DND-41 (cell line): ENCODE results near the gene MPST.

Experiments used
- ATAC-seq: fragments of 200-7000 bp; cut with Tn5 transposase; 3 replicates; pipeline ENCODE4 v1.9.1; 2021; ENCODE audit warnings: low read depth; ENCODE audit not compliant: insufficient read depth
- DNase-seq: peaks from one replicate; pipeline ENCODE4 v3.0.0-alpha.2; 2020
- H2AFZ ChIP-seq: 2 replicates; pipeline ENCODE4 v1.6.0; 2012; ENCODE audit warnings: low read depth, low read length
- H3K27ac ChIP-seq: 2 replicates; pipeline ENCODE4 v1.5.1; 2012; ENCODE audit warnings: low read length, inconsistent platforms
- H3K27me3 ChIP-seq: fragments of 200-600 bp; sonication (generic); 2 replicates; pipeline ENCODE4 v1.6.0; 2012; ENCODE audit warnings: low read length, mild to moderate bottlenecking, inconsistent platforms; ENCODE audit not compliant: insufficient read depth, poor library complexity
- H3K36me3 ChIP-seq: 2 replicates; pipeline ENCODE4 v1.5.1; 2012; ENCODE audit warnings: low read length, inconsistent platforms; ENCODE audit not compliant: insufficient read depth
- H3K4me1 ChIP-seq: 2 replicates; pipeline ENCODE4 v1.5.1; 2012; ENCODE audit warnings: mild to moderate bottlenecking, low read length; ENCODE audit not compliant: insufficient read depth
- H3K4me2 ChIP-seq: 2 replicates; pipeline ENCODE4 v1.6.0; 2012; ENCODE audit warnings: mild to moderate bottlenecking, moderate library complexity, low read length, inconsistent platforms; ENCODE audit not compliant: insufficient read depth
- H3K4me3 ChIP-seq, 2 experiments: fragments of 200-600 bp in 1 of 2; shearing (Covaris generic) in 1 of 2; 2 replicates each; pipeline ENCODE4 v1.5.1; 2012 to 2016; ENCODE audit warnings: inconsistent platforms in 2 of 2, low read length in 2 of 2, mild to moderate bottlenecking in 2 of 2, low read depth in 1 of 2, moderate library complexity in 1 of 2
- H3K79me2 ChIP-seq: 2 replicates; pipeline ENCODE4 v1.6.0; 2012; ENCODE audit warnings: low read length, inconsistent platforms; ENCODE audit not compliant: insufficient read depth
- H3K9ac ChIP-seq: 2 replicates; pipeline ENCODE4 v1.6.0; 2012; ENCODE audit warnings: low read depth, mild to moderate bottlenecking, inconsistent platforms, low read length, moderate library complexity
- H3K9me3 ChIP-seq: 2 replicates; pipeline ENCODE4 v1.5.1; 2012; ENCODE audit warnings: low read length, moderate library complexity, mild to moderate bottlenecking, inconsistent platforms; ENCODE audit not compliant: insufficient read depth, severe bottlenecking
- H4K20me1 ChIP-seq: 2 replicates; pipeline ENCODE4 v1.6.0; 2012; ENCODE audit warnings: low read length; ENCODE audit not compliant: insufficient read depth
- EZH2 ChIP-seq: IDR thresholded peaks from 3 replicates; pipeline ENCODE4 v1.6.1; 2012; ENCODE audit warnings: borderline replicate concordance, low read depth, mild to moderate bottlenecking, moderate library complexity, low read length, inconsistent platforms; ENCODE audit not compliant: severe bottlenecking
- TF ChIP-seq, protein P1 (sequence below): IDR thresholded peaks from 2 replicates; pipeline ENCODE4 v1.5.1; 2012; ENCODE audit warnings: borderline replicate concordance, low read length, moderate library complexity, mild to moderate bottlenecking; ENCODE audit not compliant: poor library complexity, severe bottlenecking; ENCODE audit errors: extremely low read depth

Gene MPST

DNA sequence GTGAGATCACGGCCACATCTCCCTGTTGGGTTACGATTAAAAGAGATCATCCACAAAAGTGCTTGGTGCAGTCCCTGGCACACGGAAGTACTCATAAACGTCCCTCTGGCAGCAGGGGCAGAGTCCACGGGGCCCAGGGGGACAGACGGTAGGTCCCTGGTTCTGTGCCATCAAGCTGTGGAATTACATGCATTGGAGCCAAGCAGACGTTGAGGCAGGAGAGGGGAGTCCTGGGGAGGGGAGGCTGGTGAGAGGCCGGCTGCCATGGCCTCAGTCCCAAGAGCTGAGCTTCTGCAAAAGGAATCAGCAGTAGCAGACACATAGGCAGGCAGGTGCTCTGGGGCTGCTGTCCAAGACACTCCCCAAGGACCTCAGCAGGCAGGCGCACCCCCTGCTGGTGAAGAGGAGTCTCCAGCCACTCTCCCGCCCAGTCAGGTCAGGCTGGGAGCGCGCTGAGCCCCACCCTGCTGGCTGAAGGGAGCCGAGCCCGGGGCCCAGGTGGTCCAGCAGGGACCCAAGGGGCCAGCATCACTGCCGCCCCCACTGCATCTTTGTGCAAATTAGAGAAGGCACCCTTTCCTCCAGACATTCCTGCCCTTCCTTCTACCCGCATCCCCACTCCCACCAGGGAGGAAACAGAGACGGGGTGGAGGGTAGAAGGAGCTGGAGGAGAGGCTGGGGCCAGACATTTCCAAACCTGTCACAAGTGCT lies 24.4 kb downstream of the MPST start:
- Histone ChIP-seq H3K4me3 (no peak overlapping the region), H2AFZ (no peak overlapping the region), H3K79me2 (no peaks in the 10 kb centered on the region), H4K20me1 (no peaks in the 10 kb centered on the region), H3K27ac (no peak overlapping the region), H3K36me3 (no peaks in the 10 kb centered on the region), H3K9ac (no peak overlapping the region), H3K4me2 (no peak overlapping the region), H3K4me1 (no peaks in the 10 kb centered on the region), H3K27me3 (peaks cover 2% of the 10 kb centered on the region), H3K9me3 (no peaks in the 10 kb centered on the region)
- peak; percentile 42 for DNase-seq
- ATAC-seq: peak; percentile 85
- TF ChIP-seq, protein P1, sequence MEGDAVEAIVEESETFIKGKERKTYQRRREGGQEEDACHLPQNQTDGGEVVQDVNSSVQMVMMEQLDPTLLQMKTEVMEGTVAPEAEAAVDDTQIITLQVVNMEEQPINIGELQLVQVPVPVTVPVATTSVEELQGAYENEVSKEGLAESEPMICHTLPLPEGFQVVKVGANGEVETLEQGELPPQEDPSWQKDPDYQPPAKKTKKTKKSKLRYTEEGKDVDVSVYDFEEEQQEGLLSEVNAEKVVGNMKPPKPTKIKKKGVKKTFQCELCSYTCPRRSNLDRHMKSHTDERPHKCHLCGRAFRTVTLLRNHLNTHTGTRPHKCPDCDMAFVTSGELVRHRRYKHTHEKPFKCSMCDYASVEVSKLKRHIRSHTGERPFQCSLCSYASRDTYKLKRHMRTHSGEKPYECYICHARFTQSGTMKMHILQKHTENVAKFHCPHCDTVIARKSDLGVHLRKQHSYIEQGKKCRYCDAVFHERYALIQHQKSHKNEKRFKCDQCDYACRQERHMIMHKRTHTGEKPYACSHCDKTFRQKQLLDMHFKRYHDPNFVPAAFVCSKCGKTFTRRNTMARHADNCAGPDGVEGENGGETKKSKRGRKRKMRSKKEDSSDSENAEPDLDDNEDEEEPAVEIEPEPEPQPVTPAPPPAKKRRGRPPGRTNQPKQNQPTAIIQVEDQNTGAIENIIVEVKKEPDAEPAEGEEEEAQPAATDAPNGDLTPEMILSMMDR: peak; percentile 62
- TF ChIP-seq EZH2: no peak

DNA sequence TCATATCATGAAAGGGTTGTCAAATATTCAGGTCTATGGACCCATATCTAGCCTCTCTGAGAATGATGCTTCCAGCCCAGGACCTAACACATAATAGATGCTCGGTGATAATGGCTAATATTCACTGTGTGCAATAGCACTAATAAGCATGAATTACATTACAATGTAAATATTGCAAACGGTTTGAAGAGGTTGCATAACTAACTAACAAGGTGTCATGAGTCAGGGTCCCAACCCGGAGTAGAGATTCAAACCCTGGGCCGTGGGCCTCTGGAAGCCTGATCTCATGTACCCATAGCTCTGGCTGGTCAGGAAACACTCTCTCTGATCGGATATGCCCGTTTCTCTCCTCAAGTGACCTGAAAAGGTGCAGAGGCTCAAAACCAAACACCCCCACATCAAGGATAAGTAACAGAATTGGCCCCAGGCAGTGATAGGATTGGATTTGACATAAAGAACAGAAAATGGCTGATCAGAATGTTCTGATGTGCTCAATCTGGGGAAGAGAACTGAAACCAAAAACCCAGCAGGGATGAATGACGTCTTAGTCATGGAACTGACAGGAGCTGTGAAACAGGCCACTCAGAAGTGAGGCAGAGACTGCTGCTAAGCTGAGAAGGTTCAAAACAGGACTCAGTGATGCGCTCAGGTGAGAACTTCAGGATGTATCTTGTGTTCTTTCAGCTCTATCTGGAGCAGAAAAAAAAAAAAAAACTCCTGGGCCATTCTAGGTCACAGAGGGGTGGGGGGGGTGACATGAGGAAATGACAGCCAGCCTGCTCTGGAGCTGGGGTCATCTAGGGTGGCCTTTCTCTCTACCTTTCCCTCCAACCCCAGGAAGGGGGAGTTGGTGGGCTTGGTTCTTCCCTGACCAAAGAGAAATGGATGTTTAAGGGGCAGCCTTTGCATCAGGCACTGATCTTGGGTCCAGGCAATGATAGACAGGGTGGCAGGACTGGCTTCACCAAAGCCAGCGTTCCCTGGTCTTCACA lies 25.4 kb downstream of the MPST start:
- TF ChIP-seq, protein P1: no peak
- no peak for TF ChIP-seq EZH2
- Histone ChIP-seq H2AFZ (no peak overlapping the region), H4K20me1 (no peaks in the 10 kb centered on the region), H3K79me2 (no peaks in the 10 kb centered on the region), H3K27ac (no peak overlapping the region), H3K4me2 (no peak overlapping the region), H3K4me3 (no peak overlapping the region), H3K36me3 (no peaks in the 10 kb centered on the region), H3K9me3 (no peaks in the 10 kb centered on the region), H3K9ac (no peak overlapping the region), H3K4me1 (no peaks in the 10 kb centered on the region), H3K27me3 (peaks cover 2% of the 10 kb centered on the region)
- no peak for ATAC-seq
- DNase-seq: no peak

DNA sequence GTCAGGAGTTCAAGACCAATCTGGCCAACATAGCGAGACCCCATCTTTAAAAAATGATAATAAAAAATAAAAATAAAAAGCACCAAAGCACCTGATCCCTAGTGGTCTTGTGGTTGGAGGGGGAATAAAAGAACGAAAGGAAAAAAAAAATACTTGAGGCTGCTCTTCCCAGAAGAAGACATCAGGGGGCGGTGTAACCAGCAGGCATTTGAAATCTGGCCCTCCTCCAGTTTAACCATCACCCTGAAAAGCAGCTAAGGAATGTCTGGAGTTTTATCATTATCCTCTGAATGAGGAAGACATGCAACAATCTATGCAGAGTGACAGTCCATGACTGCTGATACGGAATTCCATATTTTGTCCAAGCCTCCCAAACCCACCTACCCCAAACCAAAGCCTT lies 26.4 kb downstream of the MPST start:
- ATAC-seq (no peak), DNase-seq (no peak)
- Histone ChIP-seq H3K4me1 (peaks cover 2% of the 10 kb centered on the region), H3K27me3 (peaks cover 2% of the 10 kb centered on the region), H3K4me3 (no peak overlapping the region), H3K4me2 (no peak overlapping the region), H3K9me3 (no peaks in the 10 kb centered on the region), H2AFZ (no peak overlapping the region), H3K79me2 (no peaks in the 10 kb centered on the region), H3K27ac (no peak overlapping the region), H3K9ac (no peak overlapping the region), H4K20me1 (no peaks in the 10 kb centered on the region), H3K36me3 (no peaks in the 10 kb centered on the region)
- no peak for TF ChIP-seq EZH2
- TF ChIP-seq, protein P1: peak; percentile 64
